Activated CD4-positive, CD25-positive, alpha-beta regulatory T cell treated with anti-CD3 and anti-CD28 coated beads, Interleukin-2, amount 50 U/mL, for 24 hours (primary cell): ENCODE measurements around the gene LY9.
"Not testable (repeated sequence)": the region's sequence is repeated elsewhere in the genome, so short reads cannot be mapped to it uniquely, and the experiment has no call there.

Source experiments
- ATAC-seq, 2 donors: fragments of 150-1000 bp; cut with Tn5 transposase; one replicate each; pipeline ENCODE4 v1.10.0; 2021; ENCODE audit warnings: mild to moderate bottlenecking in 1 of 2, moderate library complexity in 1 of 2

LY9 gene

DNA sequence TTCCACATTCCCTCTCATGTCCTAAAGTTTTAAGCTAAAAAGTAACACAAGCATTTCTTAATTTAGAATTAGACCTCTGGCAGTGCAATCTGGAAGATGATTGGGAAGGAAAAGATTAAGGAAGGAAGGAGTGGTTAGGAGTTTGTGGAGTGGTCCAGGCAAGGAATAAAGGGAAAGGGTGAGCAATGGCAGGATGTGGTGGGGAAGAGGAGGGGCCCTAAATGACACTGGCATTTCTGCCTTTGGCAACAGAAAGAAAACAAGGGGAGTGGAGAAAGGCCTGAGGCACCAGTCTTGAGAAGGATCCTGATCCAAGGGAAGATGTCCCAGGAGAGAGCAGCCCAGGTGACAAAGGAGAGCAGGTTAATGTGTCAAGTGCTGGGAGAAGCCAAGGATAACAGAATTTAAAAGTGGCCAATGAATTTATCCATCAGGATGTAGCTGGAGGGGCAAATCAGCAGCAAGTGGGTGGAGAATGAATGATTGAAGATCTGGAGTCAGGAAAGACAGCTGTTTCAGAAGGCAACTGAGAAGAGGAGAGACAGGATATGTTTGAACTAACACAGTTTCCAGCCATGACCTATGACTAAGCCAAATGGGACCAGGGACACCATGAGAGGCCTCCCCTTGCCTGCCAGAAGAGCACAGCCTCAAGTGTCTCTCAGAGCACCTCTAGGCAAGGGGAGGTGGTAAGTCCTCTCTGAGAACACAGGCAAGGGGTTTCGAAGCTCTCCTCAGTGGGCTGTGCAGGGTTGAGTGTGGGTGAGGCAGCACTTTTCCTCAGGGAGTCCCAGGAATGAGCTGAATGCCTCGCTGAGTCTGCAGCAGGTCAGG, 20.9 kb upstream of the LY9 start:
- ATAC-seq, result peak in 1 of 2 donors; percentile 69

DNA sequence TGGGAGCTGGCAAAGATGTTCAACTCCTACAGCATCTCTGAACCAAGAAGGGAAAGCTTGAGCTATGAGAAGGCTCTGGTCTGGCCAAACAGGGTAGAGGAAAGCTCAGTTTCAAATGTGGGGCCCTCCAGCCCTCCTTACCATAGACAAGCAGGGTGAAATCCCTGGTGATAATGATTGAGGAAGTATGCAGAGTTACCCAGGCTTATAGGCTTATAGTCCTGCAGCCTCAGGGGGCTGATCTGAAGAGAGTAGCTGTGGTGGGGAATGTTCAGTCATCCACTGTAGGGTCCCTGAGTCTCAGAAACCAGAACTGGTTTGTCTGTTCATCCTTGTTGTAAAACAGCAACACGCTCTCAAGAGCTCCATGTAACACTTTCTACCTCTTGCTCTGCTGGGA, 19.8 kb upstream of the LY9 start:
- ATAC-seq, result peak in 1 of 2 donors; percentile 25

DNA sequence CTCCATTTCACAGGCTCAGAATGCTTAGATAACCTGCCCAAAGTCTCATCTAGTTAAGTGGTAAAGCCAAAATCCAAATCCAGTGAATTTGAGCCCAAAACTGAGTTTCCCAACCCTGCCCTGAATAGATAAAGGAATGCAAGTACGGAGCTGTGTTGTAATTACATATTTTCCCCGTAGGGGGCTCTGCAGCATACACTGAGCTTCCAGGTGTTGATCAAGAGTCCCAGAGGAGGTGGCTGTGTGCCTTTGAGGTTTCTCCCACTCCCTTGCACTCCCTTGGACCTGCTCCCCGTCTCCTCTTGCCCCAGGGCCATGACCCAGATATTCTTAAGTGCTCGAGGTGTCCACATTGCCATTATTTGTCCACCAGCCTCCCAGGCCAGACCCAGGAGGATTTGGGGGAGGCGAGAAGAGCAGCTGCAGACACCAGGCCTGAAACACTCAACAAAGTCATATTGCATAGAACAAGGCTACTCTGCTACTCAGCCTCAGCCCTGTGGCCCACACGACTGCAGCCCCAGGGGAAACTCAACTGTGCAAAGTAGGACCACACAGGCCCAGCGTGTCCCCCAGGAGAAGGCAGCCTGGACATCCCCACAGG, 18.4 kb upstream of the LY9 start:
- ATAC-seq, result peak; percentile 27 to 53

DNA sequence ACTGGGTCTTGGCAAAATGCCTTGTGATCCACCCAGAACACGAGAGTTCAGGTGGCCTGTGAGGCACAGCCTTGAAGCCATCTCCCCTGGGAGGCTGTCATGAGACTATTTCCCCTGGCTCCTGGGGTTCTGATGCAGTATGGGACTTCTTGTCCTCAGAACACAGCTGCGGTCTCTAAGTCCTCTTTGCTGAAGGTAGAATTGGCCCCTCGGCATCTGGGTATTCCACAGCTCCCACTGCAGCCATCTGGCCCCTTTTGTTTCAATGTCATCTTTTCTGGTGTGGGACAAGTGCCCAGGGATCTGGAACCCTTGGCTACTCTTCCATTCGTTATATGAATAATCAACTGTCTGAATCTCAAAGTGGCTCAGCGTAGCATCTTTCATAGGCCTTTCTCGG, 17.0 kb upstream of the LY9 start:
- no peak for ATAC-seq

DNA sequence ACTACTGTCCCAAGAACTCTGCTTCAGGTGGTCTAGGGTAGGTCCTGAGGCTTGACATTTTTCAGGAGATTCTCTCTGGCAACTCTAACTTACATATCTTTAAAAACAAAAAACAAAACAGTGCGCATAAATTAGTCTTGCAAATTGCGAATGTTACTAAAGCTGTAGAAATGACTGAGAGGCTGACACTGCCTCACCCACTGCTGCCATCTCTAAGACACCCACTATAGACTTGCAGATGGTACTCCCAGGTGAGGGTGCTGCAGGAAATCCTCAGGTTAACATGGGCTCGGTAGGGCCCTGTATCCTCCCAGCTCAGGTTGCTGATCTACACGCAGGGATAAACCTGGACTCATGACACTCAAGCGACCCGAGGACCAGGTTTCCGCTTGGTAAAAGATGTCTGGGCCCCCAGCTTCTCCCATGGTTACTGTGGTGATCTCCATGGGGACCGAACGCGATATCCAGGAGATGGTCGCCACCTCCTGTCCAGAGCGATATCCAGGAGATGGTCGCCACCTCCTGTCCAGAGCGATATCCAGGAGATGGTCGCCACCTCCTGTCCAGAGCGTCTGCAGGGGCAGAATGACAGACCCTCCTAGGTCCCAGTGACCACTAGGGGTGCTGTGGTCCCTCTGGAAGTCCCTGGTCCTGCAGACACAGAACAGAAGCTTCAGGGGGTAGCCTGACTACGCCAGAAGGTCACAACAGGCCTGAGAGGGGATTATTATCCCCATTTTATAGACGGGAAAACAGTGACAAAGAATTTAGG, 16.2 kb upstream of the LY9 start:
- no peak for ATAC-seq

DNA sequence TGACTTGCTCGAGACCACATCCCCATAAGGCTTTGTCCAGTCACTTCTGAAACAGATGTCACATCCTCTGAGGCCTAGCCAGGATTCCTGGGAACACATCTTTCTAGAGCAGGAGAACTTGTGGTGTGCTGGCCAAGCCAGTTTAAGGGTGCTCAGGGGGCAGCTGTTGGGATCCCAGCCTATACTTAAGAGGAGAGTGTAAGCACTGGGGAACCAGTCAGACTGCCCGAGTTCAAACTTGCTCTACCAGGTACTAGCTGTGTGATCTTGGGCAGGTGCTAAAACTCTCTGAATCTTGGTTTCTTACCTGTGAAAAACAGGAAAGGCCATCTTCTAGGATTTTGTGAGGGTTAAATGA, 15.6 kb upstream of the LY9 start:
- ATAC-seq, result no peak

DNA sequence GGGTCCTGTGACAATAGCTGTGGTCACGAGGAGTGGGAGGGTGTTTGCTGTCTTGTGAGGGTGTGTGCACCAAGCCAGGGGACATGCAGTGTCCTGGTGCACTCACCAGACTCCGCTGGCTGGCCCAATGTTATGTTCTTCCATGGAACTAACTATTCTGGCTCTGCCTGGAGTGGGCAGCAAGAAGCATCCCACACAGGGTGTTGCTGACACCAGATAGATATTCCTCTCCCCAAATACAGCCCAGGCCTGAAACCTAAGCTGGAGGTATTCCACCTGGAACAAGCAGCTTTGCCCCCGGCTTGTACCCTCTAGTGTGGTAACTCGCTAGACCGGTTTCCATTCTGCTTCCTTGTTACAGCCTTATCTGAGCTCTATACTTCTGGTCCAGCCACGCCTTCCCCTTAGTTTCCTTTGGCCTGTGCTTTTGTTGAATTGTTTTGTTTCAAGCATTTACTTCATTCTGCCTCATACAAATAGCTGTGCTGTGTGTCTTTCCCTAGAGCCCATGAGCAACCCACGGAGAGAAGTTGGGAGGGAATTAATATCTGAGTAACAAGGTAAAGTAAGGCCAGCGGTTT, 14.7 kb upstream of the LY9 start:
- ATAC-seq, result no peak

DNA sequence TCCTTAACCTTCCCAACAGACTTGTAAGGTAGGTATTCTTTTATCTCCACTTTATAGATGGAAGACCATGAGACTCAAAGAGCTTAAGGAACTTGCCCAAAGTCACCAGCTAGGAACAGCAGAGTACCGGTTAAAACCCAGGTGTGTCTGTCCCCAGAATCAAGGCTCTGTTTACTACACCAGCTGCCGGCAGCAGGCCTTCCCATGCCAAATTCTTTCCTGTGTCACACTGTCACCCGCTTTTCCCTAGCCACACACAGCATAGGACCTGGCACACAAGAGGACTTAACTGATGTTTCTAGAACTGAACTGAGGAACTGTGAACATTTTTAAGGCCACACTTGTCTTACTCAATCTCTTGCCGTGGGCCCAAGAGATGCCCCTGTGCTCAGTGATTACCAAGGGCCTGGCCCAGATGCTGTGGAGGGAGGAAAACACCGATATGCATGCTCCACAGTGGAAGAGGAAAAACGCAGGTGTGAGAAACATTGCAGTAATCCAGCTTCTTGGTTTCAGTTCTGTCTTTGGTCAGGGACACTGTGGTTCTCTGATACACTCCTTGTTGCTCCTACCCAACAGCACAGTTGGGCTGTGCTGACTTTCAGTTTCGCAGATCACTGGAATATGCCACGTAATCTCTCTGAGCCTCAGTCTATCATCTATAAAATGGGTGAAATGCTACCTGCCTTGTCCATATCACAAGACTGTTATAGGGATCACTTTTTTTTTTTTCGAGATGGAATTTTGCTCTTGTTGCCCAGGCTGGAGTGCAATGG, 13.9 kb upstream of the LY9 start:
- peak; percentile 55 to 79 for ATAC-seq

DNA sequence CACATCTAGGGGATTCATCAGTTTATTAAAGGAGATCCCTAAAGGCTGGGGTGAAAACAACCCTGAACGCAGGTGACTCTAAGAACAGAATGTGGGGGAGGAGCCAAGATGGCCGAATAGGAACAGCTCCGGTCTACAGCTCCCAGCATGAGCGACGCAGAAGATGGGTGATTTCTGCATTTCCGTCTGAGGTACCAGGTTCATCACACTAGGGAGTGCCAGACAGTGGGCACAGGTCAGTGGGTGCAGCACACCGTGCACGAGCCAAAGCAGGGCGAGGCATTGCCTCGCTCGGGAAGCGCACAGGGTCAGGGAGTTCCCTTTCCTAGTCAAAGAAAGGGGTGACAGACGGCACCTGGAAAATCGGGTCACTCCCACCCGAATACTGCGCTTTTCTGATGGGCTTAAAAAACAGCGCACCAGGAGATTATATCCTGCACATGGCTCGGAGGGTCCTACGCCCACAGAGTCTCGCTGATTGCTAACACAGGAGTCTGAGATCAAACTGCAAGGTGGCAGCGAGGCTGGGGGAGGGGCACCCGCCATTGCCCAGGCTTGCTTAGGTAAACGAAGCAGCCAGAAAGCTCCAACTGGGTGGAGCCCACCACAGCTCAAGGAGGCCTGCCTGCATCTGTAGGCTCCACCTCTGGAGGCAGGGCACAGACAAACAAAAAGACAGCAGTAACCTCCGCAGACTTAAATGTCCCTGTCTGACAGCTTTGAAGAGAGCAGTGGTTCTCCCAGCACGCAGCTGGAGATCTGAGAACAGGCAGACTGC, 12.8 kb upstream of the LY9 start:
- ATAC-seq, result not testable (repeated sequence)

DNA sequence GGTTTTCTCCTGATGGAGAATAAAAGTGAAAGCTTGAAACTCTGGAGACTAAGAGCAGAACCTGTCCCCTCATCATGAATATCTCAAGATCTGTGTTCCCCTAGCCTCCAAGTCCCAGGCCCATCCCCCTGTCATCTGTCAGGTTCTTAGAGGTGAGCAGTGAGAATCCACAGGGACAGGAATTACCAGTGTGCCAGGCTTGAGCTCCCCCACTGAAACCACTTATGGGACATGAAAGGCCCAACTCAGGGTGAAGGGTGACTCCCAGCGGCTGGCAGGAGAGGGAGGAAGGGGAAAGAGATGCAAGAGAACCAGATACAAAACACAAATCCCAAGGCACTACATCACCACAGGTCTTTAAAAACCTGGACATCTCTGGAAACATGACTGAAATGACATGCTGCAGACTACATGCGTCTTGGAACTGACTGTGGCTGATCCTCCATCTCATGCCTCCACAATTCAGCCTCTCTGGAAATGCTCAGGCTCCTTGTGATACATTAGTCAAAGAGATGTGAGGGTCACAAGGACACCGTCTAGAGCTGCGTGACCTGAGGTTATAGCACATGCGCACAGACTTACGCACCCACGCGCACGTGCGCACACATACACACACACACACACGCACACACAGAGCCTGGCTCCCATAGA, 6.8 kb upstream of the LY9 start:
- ATAC-seq, result peak in 1 of 2 donors; percentile 17

DNA sequence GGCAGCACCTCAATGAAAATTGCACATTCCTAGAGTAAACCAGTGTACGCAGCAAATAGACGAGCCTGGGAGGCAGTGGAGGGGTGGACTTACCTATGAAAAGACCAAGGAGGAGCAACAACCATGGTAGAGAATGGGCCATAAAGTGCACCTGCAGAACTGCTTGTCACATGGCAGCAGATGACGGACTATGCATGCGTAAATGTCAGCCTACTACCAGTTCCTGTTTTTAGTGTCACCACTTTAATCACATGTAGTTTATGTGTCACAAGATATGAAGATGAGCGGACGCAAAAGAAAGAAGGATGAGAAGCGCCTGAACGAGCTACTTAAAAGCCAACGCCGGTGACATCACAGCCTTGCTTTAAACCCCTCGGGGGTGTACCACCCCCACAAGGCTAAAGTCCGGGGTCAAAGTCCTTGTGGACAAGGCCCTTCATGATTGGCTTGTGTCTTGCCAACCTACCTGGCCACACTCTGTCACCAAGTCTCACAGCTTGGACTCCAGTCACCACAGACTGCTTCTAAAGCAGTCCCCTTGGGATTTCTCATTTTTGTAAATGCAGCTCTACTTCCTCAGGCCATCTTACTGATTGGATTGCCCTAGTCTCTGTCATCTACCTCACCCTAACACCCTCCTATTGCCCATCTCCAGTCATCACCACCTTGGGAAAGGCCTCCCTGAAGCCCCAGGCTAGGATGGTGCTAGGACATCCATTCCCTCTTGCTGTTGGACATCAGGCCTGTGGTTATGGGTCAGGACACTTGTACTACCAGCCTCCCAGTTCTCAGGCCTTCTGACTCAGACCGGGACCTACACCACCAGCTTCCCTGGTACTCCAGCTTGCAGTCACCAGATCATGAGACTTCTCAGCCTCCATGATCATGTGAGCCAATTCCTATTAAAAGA, 6.0 kb upstream of the LY9 start:
- ATAC-seq, result peak; percentile 71 to 73

DNA sequence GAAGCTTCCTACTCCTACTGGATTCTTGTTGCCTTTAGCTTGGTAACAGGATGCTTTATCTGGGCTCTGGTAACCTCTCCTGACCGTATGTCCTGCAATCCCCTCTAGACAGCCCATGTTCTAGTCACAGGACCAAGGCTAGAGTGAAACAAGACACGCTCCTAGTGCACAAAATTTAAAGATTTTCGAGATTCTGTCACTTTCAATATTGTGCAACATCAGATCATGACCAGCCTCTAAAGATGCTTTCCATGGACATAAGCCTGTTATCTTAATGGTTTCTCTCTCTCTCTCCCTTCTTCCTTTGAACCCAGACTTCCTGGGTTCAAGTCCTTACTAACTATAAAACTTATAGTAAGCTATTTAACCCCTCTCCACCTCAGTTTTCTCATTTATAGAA, 1.6 kb upstream of the LY9 start:
- ATAC-seq, result no peak

DNA sequence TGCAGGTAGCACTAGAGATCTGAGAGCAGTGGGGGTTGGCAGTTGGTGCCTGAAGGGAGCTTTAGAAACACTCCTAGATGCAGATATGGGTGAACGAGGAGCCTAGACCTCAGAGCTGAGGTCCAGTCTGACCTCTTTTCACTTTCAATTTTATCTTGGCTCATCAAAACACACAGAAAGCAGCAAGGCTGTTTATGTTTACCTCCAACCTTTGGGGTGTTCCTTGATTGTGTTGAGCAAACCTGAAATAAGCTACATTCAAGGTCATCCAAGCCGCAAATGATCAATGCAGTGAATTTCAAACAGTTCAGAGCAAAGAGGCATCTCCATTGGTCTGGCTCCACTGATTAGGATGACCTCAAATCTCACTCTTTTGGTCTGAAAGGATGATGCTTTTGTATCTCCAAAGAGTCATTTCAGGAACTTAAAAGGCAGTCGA, 1.3 kb downstream of the LY9 start:
- no peak for ATAC-seq

DNA sequence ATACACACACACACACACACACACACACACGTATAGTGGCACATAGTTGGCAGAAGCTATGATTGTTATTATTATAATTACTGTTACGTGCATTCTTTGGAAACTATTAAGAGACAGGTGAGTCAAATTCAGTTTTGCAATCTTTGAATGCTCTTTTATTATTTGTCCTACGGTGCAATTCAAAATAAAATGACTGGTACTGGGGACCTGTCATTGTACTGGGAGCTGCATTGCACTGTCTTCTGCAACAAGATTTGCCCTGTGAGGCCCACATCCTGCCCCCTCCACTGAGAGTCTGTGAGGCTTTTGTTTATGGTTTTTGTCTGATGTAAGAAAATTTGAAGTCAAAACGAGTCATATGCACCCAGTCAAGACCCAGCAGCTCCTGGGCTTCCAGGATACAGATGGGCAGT, 1.9 kb downstream of the LY9 start:
- ATAC-seq, result peak; percentile 65 to 66

DNA sequence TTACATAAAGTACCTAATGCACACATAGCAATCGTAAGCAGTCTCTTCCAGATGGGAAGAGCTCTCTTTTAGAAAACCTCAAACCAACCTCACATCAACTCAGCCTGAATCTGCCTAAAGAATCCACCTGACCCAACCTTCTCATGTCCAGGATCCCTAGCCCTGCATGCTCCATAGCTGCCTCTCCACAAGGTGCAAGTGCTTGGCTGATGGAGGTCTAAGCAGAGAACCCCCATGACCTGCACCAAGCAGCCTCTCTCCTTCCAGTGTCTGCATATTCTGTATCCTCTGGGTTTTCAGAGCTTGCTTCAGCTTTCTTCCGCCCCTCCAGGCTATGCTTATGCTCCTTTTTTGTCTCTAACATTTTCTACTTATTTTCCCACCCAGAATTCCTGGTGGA, 2.5 kb downstream of the LY9 start:
- ATAC-seq, result no peak

DNA sequence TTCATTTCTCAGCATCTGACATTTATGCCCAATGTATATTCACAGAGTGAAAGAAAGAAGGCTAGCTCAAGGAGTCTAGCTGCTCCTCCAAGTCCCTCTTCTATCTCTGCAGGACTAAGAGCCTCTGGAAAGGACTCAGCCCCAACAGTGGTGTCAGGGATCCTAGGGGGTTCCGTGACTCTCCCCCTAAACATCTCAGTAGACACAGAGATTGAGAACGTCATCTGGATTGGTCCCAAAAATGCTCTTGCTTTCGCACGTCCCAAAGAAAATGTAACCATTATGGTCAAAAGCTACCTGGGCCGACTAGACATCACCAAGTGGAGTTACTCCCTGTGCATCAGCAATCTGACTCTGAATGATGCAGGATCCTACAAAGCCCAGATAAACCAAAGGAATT, 3.7 kb downstream of the LY9 start:
- ATAC-seq, result no peak

DNA sequence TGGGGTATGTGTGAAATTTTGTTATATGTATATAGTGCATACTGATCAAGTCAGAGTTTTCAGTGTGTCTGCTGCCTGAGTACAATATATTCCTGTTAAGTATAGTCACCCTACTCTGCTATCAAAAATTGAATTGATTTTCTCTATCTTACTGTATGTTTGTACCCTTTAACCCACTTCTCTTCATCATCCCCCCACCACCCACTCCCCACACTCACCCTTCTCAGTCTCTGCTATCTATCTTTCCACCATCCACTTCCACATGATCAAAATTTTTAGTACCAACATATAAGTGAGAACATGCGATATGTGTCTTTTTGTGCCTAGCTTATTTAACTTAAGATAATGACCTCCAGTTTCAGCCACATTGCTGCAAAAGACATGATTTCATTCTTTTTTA, 4.2 kb downstream of the LY9 start:
- no peak for ATAC-seq

DNA sequence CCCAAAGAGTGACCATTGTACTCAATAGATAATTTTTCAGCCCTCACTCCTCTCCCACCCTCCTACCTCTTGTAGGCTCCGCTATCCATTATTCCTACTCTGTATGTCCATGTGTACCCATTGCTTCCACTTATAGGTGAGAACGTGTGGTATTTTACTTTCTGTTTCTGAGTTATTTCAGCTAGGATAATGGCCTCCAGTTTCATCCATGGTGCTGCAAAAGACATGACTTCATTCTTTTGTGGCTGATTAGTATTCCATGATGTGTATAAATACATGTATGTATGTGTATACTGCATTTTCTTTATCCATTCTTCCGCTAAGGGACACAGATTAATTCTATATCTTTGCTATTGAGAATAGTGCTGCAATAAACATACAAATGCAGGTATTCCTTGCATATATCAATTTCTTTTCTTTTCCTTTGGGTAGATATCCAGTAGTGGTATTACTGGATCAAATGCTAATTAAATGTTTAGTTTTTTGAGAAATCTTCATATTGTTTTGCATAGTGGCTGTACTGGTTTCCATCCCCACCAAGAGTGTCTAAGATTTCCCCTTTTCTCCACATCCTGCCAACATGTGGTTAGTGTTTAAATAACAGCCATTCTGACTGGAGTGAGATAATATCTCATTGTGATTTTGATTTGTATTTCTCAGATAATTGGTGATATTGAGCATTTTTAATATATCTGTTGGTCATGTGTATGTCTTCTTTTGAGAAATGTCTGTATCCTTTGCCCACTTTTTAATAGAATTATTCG, 4.9 kb downstream of the LY9 start:
- ATAC-seq, result no peak
